Smooth muscle cell of the brain vasculature (primary cell): ENCODE measurements around the gene TBC1D23.
"Not testable (repeated sequence)": the region's sequence is repeated elsewhere in the genome, so short reads cannot be mapped to it uniquely, and the experiment has no call there.

ENCODE experiments used
- DNase-seq: peaks from one replicate; pipeline ENCODE4 v3.0.0-alpha.2; 2012; ENCODE audit warnings: low read depth, low spot score

The TBC1D23 gene

GRCh38 chr3:100256731-100257151 lies 4.1 kb upstream of the TBC1D23 start:
- no peak for DNase-seq

- no peak for DNase-seq
Measured at GRCh38 chr3:100257586-100257985, 3.2 kb upstream of the TBC1D23 start.

GRCh38 chr3:100260081-100260684 lies 609 bp upstream of the TBC1D23 start:
- no peak for DNase-seq

- no peak for DNase-seq
Measured at GRCh38 chr3:100261485-100261903, 702 bp downstream of the TBC1D23 start.

- DNase-seq: not testable (repeated sequence)
Measured at GRCh38 chr3:100262925-100263324, 2.1 kb downstream of the TBC1D23 start.

- DNase-seq: no peak
Measured at GRCh38 chr3:100263583-100263982, 2.8 kb downstream of the TBC1D23 start.

GRCh38 chr3:100264242-100264641 lies 3.5 kb downstream of the TBC1D23 start:
- no peak for DNase-seq

GRCh38 chr3:100265016-100265415 lies 4.2 kb downstream of the TBC1D23 start:
- DNase-seq: no peak

- DNase-seq: no peak
Measured at GRCh38 chr3:100266531-100266930, 5.7 kb downstream of the TBC1D23 start.

GRCh38 chr3:100268156-100268555 lies 7.4 kb downstream of the TBC1D23 start:
- no peak for DNase-seq

- no peak for DNase-seq
Measured at GRCh38 chr3:100269001-100269400, 8.2 kb downstream of the TBC1D23 start.

GRCh38 chr3:100269410-100270214 lies 8.8 kb downstream of the TBC1D23 start:
- no peak for DNase-seq

- DNase-seq: no peak
Measured at GRCh38 chr3:100270215-100270583, 9.4 kb downstream of the TBC1D23 start.

- DNase-seq: no peak
Measured at GRCh38 chr3:100271522-100271921, 10.7 kb downstream of the TBC1D23 start.

GRCh38 chr3:100272797-100273611 lies 12.2 kb downstream of the TBC1D23 start:
- DNase-seq: not testable (repeated sequence)

- DNase-seq: no peak
Measured at GRCh38 chr3:100274361-100274760, 13.6 kb downstream of the TBC1D23 start.

- DNase-seq: no peak
Measured at GRCh38 chr3:100277255-100277800, 16.5 kb downstream of the TBC1D23 start.

GRCh38 chr3:100278910-100279309 lies 18.1 kb downstream of the TBC1D23 start:
- DNase-seq: no peak

GRCh38 chr3:100288288-100288894 lies 27.6 kb downstream of the TBC1D23 start:
- DNase-seq: no peak

- no peak for DNase-seq
Measured at GRCh38 chr3:100289339-100289738, 28.5 kb downstream of the TBC1D23 start.

GRCh38 chr3:100295089-100295488 lies 34.3 kb downstream of the TBC1D23 start:
- DNase-seq: no peak

- DNase-seq: no peak
Measured at GRCh38 chr3:100297784-100298183, 37.0 kb downstream of the TBC1D23 start.
